GM21576 (cell line): ENCODE measurements around the gene TCF3.

Source experiments
- ATAC-seq: cut with Tn5 transposase; IDR thresholded peaks from one replicate; pipeline ENCODE4 v1.9.1; 2021; ENCODE audit warnings: mild to moderate bottlenecking, moderate library complexity; ENCODE audit not compliant: unreplicated experiment

Gene TCF3

DNA sequence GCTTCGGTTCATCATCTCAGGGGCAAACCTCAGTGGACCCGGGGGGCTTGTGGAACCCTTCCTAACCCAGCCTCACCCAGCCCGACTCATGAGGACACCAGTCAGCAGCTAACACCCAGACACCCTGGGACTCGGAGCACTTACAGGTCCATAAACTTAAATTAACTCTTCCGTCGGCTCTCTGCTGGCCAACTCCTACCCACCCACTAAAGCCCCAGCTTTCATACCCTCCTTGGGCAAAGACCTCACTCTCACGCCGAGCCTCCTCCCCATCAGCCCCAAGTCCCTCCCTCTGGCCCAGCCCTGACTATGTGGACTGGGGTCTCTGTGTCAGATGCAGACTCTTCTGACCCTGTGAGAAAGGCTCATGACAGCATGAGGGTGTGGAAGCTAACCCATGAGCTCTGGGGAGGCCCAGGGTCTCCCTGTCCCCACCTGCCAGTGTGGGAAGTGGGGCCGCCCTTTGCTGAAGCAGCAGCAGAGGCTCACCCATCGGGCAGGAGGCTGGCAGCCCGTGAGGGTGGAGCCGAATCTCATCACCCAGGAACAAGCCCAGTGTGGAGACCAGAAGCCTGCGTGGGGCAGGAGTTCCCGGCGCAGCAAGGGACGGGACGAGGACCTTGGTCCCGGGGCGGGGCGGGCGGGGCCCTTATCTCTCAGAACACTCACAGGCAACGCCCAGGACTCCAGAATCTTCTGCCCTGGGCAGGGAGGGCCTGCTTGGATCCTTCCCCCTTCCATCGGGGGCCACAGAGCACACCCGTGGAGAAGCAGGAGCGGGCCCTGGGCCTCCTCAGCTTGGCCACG, 19.8 kb downstream of the TCF3 start:
- no peak for ATAC-seq

DNA sequence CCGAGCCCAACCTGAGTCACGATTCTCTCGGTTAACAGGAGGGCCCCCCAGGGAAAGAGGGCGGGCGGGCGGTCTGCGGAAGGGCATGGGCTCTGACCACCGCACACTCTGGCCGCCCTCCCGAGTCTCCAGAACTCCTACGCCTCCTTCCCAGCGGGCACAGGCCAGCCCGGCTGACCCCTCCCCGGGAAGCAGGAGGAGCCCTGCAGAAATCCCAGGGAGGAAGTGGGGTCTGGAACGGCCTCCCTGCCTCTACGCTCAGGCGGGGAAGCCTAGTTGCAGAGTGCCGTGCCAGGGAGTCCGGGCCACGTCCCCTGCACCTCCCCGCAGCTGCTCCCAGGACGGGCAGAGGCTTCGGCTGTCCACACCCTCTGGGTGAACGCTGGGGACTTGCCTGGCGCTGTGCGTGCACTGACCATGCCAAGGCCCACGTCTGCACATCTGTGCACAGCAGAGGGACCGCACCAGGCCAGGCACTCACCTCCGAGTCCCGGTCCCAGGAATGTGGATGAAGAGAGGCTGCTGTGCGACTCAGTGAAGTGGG, 20.8 kb downstream of the TCF3 start:
- ATAC-seq = no peak

DNA sequence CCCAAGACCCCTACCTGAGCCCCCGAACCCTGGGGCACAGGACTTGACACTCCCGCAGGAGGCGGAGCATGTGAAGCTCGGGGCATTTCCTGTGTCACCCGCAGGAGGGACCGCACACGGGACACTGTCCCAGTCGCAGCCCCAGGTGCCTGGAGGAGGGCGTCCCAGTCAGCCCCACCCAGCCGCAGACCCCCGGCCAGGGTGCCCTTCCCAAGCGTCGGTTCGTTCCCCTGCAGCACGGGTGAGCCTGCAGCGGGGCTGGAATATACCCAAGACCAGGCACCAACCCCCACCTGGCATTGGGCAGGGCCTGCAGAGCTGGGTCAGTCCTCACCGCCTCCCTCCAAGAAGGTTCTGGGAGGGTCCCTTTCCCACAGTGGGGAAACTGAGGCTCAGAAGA, 21.6 kb downstream of the TCF3 start:
- no peak for ATAC-seq

DNA sequence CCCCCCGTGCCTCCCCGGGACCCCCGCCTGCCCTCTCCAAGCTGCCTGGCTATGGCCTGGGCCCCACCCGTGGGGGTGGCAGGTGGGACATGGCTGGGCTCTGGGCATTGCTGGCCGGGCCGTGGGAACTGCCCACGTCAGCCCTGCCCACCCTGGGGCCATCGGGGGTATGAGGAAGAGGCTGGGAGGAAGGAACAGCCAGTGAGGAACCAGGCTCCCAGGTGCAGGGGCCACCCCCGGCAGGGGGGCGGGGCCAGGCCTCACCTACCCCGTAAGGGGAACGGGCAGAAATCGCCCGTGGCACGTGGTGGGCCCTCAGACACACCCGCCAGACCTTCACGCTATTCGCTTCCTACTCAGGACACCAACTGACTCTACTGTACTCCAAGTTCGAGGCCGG, 22.4 kb downstream of the TCF3 start:
- no peak for ATAC-seq

DNA sequence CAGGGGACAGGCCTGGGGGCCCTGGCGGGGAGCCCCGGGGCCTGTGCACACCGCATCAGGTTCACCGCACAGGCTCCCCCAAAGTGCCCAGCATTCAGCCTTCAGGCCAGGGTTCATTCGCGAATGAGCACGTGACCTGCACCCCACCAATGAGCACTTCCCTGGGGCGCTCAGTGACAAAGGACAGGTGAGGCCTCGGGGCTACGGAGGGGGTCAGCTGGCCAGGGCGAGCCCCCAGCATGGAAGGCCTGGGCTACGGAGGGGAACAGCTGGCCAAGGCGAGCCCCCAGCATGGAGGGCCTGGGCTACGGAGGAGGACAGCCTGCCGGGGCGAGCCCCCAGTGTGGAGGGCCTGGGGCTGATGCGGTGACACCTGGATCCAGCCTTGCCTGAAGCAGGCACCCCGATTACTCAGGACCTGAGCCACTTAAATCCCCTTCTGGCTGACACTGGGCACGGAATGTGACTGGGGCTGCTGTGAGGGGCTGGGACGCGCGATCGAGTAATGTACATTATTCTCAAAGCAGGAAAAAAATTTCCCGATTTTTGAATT, 23.1 kb downstream of the TCF3 start:
- ATAC-seq = no peak

DNA sequence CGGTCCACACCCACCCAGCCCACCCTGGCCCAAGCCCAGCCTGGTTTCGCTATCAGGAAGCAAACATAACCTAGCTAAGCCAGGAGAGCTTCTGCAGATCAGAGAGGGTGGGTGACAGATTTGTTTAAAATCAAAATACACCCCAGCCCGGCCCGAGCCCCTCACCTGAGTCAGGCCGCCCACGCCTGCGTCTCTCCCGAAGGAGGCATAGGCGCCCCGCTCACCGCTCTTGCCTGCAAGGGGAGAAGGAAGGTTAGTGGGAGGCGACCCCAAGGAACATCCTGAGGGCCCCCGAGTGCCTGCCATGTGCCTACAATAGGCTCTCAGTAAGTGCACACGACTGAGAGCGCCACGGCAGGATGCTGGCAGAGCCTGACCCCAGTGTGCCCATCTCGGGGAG, 25.2 kb downstream of the TCF3 start:
- ATAC-seq = no peak

DNA sequence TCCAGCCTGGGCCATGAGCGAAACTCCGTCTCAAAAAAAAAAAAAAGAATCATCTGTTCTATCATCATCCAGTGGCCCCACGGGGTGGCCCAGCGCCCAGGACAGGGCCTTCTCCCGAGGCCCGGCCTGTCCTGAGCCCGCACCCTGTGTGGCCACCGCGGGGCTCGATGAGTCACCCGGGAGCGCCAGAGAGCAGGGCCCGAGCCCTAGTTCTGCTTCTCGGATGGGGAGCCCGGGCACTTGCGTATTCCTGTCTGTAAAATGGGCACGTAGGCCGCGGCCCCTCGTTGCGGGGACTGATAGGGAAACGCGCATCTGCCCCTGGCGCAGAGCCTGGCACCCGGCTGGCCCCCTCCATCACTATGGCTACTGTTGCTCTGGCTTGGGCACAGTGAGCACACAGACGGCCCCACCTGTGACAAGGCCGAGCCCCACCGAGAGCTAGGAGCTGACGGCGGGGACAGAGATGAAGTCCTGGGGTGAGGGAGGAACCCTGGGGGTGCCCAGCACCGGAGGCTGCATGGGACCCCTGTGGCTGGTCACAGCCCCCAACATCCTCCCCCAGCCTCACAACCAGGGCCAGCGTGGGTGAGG, 25.9 kb downstream of the TCF3 start:
- ATAC-seq = no peak

DNA sequence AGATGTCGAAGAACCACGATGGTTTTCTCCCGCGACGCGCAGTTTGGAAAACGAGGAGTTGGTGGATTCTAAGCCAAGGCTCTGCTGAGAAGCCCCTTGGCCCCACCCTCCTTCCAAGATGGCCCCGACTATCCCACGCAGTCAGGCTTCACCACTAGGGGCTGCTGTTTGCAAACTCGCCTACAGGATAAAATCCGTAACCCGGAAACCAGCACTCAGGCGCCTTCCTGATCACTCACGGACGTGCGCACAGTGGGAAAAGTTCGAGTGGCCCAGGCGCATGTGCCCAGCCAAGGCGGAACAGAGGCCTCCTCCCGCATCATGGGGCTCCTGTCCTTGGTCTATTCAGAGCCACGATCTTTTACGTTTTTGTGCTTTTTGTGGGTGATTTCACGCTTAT, 28.0 kb downstream of the TCF3 start:
- ATAC-seq = no peak

DNA sequence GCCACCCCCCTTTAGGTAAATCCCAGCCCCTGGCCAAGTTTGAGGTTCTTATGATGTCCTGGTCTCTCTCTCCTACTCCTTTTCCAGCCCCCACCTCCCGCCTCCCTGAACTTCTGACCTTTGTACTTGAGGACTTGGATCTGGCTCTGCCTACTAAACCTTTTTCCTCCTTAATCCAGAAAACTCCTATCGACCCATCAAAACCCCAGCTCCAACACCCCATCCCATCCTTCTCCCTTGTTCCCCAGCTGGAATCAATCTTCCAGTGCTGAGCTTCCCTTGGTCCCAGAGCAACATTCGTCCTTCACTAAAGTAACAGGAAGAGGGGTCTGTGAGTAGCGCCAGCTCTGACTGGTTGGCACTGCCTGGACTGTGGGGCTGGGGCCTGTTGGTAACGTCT, 29.9 kb downstream of the TCF3 start:
- ATAC-seq = no peak

DNA sequence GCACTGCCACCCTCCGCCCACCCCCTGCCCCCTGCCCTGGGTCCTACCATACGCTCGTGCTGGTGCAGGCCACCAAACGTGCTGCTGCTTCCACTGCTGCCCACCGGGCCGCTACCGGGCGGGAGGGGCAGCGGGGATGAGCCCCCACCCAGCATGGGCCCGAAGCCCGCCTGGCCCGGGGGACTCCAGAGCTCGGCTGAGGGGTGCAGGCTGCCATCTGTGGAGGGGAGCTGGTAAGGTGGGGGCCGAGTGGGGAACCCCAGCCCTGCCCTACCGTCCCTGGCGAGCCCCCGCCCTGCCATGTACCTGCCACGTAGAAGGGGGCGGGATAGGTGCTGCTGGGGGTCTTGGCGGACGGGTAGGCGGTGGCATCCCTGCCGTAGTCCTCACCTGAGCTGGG, 30.4 kb downstream of the TCF3 start:
- ATAC-seq = no peak

DNA sequence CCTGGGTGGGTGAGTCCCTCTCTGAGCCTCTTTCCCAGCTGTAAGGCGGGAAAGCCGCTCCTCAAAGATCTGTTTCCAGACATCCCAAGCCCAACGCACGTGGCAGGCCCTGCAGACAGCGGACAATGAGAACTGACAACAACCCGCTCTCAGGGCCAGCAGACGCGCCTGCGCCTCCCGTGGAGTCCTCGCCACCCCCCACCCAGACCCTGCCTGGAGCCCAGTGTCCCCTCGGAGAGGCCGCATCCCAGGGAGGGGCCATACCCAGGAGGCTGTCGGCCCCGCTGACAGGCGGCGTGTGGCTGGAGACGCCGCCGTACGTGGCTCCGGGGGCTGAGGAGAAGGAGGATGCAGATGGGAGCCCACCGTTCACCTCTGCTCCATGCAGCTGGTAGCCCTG, 30.8 kb downstream of the TCF3 start:
- no peak for ATAC-seq

DNA sequence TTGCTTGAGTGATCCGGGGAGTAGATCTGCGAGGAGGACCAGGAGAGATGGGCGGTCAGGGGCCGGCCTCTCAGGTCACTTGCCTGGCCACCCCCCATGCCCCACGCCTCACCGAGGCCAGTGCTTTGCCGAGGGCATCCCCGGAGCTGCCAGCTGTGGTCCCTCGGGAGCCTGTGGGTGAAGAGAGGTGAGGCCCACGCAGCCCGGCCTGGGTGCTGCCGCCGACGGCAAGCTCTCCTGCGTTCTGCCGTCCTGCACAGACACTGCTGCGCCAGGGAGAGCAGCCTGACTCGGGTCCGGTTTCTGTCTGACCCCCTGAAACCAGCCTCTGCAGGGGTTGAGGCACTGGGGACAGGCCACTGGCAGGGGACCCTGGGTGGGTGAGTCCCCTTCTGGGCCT, 31.4 kb downstream of the TCF3 start:
- no peak for ATAC-seq

DNA sequence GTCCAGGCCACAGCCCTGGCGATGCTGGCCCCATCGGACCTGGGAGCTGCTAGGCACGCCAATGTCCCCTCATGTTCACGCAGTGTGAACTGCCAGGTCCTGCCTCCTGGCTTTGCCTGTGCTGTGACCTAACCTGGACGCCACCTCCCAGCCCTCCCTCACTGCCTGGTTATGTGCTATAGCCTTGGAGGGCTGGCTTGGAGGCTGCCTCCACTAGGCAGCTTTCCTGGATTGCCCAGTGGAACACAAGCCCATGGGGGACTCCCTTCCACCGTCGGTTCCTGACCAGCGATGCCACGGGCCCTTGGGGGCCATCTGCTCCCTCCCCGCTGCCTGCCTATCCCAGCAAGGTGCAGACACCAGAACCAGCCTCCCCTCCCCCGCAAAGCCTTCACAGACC, 31.9 kb downstream of the TCF3 start:
- no peak for ATAC-seq

DNA sequence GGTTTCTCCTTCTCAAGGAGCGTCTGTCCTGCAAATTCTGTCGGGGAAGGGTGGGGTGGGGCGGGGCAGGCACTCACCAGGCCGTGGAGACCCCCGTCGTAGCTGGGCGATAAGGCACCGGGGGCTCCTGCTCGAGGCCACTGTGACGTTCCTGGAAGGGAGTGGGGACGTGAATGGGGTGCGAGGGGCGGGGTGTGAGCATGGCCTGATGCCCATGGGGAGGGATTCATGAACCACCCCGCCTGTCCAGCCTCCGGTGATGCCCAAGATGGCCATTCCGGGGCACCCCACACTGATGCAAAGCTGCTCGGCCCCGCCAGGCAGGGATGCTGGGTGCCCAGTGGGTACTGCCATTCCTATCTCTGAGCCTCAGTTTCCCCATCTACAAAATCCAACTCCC, 32.7 kb downstream of the TCF3 start:
- ATAC-seq = no peak

DNA sequence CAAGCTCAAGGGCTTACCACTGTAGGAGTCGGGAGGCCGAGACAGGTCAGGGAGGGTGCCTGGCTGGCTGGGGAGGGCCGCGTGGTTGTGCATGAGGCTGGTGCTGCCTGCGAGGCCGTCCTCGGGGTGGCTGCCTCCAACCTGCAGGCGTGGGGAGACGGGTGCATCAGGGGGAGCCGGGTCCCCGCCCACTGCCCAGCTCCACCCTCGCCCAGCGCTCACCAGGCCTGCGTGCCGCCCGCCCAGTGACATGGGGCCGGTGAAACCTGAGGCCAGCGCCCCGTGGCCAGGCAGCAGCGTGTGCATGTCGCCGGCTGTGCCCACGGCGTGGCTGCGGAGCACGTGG, 33.3 kb downstream of the TCF3 start:
- ATAC-seq = no peak

DNA sequence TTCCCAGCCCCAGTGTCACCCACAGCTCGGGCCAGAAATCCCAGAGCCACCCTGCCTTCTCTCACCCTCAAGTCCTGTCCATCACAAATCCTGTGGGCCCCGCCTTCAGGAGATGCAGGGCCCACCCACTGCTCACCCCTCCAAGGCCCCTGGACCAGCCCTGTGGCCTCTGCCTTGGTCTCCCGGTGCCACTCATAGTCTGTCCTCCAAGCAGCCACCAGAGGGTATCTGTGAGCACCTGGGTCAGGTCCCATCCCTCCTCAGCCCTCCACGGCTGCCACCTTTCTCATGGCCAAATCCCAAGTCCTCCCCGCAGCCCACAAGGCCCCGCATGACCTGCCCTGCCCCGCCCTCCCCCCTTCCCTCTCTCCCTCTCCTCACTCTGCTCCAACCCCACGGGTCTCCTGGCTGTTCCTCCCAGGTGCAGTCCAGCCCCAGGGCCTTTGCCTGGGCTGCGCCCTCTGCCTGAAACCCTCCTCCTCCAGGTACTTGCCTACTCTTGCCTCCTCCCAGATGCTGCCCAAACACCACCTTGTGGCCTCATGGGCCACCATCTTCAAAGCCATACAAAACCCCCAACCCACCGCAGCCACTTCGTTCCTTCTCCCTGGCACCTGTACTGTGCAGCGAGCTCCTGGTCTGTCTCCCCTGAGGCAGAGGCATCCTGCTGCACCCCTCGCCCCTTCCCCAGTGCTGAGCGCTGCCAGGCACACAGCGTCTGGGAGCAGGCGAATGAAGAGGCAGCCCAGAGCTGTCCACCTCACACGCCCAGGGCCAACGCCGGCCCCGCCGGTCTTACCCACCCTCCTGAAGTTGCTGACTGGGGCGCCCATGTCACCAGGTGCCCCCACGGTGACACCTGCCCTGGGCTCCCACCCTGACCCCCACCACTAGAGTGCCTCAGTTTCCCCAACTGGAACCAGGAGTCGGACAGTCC, 34.0 kb downstream of the TCF3 start:
- no peak for ATAC-seq

DNA sequence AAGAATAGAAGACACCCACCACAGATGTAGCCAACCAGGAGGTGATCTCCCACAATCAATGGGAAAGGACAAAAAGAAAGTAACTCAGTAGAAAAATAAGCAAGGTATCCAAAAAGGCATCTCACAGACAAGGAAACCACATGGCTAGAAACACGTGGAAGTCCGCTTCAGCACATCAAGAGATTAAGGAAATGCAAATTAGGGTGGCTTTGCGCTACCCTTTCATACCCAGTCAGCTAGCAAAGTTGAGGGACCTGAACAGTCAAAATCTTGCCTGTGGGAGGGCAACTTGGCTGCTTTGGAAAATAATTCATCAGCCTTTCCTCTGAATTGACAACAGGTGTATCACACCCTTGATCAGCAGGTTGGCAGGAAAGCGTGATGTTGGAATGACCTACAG, 35.5 kb downstream of the TCF3 start:
- ATAC-seq = no peak

DNA sequence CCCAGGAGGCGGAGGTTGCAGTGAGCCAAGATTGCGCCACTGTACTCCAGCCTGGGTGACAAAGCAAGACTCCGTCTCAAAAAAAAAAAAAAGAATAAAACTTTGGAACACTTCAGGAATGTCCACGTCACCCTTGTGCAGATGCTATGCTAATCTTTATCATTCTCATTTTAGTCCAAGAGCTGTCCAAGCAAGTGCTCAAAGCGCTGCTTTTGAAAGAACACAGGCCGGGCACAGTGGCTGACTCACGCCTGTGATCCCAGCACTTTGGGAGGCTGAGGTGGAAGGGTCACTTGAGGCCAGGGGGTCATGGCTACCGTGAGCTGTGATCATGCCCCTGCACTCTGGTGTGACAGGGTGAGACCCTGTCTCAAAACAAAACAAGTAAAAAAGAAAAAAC, 36.0 kb downstream of the TCF3 start:
- no peak for ATAC-seq

DNA sequence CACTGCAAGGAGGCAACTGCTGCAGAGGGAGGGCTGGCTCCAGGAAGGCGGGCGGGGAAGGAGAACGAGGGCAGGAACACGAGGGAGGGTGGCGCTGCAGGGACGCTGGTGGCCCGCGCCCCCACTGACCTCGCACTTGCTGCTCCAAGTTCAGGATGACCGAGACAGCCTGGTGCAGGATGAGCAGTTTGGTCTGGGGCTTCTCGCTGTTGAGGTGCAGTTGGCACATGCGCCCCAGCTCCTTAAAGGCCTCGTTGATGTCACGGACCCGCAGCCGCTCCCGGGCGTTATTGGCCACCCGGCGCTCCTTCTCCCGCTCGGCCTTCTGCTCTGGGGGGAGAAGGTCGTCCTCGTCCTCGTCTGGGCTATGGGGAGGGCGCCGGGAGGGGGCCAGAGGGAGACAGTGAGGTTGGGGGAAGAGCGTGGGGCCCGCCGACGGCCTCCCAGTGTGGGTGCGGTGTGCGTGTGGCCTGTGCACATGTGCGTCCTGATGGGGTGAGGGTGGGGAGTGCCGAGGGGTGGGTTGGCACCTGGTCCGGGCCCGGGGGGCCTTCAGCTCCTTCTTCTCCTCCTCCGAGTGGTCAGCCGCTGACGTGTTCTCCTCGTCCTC, 37.2 kb downstream of the TCF3 start:
- no peak for ATAC-seq

DNA sequence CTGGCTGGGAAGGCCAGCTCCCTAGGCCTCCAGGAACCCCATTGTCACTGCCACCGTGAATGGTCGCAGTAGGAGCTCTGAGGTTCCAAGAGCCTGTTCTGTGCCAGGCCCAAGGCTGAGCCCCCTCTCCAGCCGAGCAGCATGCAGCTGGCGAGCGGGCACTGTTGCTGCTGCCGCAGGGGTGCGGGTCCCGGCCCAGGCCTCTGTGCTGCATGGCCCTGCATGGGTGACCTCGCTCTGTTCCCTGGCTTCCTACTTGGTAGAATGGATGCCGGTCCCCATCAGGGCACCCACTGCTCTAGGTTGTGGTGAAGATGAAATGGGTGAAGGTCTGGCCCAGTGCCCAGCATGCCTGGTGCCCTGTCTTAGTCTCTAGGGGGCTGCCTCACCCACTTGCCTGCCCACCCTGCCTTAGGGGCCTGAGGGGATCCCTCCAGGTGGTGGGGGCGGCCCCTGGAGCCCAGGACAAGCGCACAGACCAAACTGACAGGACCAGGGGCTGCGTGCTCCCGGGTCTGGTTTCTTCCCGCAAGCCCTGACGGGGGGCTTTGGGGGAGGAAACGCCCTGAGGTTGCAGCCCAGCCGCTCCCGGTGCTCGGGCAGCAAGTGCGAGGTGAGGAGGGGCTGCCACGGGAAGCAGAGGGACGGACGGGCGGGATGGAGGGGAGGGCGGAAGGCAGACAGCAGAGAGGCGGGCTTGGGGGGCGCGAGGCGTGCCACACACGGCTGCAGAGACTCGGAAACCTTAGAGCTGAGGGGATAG, 38.4 kb downstream of the TCF3 start:
- no peak for ATAC-seq
